Epithelial cell of esophagus (primary cell): ENCODE measurements around the gene TUNAR.

Source experiments
- DNase-seq: peaks from one replicate; pipeline ENCODE4 v3.0.0; 2010; ENCODE audit warnings: low read depth
- H3K4me3 ChIP-seq: 2 replicates; pipeline ENCODE4 v1.5.1; 2011; ENCODE audit warnings: mild to moderate bottlenecking, low read length, control low read depth
- TF ChIP-seq, protein P1 (sequence below): IDR thresholded peaks from 2 replicates; pipeline ENCODE4 v1.5.1; 2011; ENCODE audit warnings: low read depth, mild to moderate bottlenecking, low read length, control low read depth, inconsistent platforms; ENCODE audit not compliant: insufficient read depth; ENCODE audit errors: missing control alignments

Gene TUNAR

GRCh38 chr14:95943699-95944098 is 67.1 kb downstream of the TUNAR start:
- TF ChIP-seq, protein P1, sequence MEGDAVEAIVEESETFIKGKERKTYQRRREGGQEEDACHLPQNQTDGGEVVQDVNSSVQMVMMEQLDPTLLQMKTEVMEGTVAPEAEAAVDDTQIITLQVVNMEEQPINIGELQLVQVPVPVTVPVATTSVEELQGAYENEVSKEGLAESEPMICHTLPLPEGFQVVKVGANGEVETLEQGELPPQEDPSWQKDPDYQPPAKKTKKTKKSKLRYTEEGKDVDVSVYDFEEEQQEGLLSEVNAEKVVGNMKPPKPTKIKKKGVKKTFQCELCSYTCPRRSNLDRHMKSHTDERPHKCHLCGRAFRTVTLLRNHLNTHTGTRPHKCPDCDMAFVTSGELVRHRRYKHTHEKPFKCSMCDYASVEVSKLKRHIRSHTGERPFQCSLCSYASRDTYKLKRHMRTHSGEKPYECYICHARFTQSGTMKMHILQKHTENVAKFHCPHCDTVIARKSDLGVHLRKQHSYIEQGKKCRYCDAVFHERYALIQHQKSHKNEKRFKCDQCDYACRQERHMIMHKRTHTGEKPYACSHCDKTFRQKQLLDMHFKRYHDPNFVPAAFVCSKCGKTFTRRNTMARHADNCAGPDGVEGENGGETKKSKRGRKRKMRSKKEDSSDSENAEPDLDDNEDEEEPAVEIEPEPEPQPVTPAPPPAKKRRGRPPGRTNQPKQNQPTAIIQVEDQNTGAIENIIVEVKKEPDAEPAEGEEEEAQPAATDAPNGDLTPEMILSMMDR, result no peak
- no peak overlapping the region for H3K4me3 ChIP-seq
- DNase-seq, result no peak

DNA sequence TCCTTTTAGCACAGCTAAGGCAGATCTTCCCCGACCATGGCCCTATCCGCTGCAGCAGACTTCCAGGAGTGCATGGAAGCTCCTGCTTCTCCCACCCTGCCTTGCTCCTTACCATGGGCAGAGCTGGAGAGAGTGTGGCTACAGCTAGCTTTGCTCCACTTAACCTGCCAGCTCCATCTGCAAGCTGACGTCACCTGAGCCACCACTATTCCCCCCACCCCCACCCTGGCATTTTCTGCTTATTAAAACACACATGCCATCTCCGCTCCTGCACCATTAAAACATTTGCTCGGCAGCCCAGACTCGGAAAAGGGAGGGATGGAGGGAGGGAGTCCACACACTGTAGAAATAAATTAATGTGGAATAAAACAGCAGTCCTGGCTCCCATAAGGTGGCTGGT is 67.8 kb downstream of the TUNAR start:
- H3K4me3 ChIP-seq, result no peak overlapping the region
- no peak for DNase-seq
- TF ChIP-seq, protein P1, result no peak

DNA sequence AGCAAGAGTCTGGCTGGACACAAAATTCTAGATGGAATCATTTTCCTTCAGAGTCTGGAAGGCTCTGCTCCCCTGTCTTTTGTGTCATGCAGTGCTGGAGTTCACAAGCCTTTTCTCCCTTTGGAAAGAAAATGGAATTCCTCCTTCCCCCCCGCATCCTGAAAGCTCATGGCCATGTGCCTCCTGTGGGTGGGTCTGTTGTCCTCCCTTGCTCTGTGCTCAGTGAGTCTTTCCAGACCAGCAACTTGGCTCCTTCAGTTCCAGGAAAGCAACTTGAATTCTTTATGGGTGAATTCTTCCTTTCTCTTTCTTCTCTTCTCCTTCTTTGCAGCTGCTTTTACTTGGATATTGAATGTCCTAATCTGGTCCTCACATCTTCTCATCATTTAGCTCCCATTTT is 70.2 kb downstream of the TUNAR start:
- no peak for DNase-seq
- no peak overlapping the region for H3K4me3 ChIP-seq
- TF ChIP-seq, protein P1, result no peak

- TF ChIP-seq, protein P1, result no peak
- no peak for DNase-seq
- H3K4me3 ChIP-seq, result no peak overlapping the region
Observed at GRCh38 chr14:95948558-95948981, 71.9 kb downstream of the TUNAR start.

- TF ChIP-seq, protein P1, result no peak
- no peak for DNase-seq
Observed at GRCh38 chr14:95951359-95951758, 74.7 kb downstream of the TUNAR start.

GRCh38 chr14:95953111-95953724 is 76.6 kb downstream of the TUNAR start:
- TF ChIP-seq, protein P1, result no peak
- DNase-seq, result peak; percentile 5
- H3K4me3 ChIP-seq, result no peak overlapping the region

More at GRCh38 chr14:95951359-95951758, 74.7 kb downstream of the TUNAR start:
- no peak overlapping the region for H3K4me3 ChIP-seq
